ENCODE data around the gene ASZ1. TPM values are rescaled to one million over a fixed set of nuclear protein-coding genes. Genes with fewer than 3 reads are reported as not detected.

Gene ASZ1
- total RNA-seq, 1 donor from 2014 or later = not detected

GRCh38 chr7:117386110-117386706 lies 41.1 kb downstream of the ASZ1 start:
- H3K36me3 Mint-ChIP-seq = peaks cover 14% of the 10 kb centered on the region
- H3K9me3 Mint-ChIP-seq = peaks cover 23% of the 10 kb centered on the region
- H3K4me3 Mint-ChIP-seq = no peak overlapping the region
- no peaks in the 10 kb centered on the region for H3K27me3 Mint-ChIP-seq (ENCODE audit: low read depth)
- no peak for TF ChIP-seq CTCF (IDR thresholded peaks at IDR 0.05; ENCODE audit: unreplicated experiment)
- peaks cover 31% of the 10 kb centered on the region for H3K4me1 Mint-ChIP-seq
- H3K27ac Mint-ChIP-seq = peak overlapping the region; percentile 81
- DNase-seq (ENCODE audit: low spot score in 2 of 2, unreplicated experiment in 2 of 2) = no peak

GRCh38 chr7:117385363-117386109 lies 41.8 kb downstream of the ASZ1 start:
- no peak for TF ChIP-seq CTCF (IDR thresholded peaks at IDR 0.05; ENCODE audit: unreplicated experiment)
- Mint-ChIP-seq H3K4me1 (peaks cover 36% of the 10 kb centered on the region), H3K4me3 (no peak overlapping the region), H3K27ac (peak overlapping the region; percentile 81), H3K9me3 (peaks cover 21% of the 10 kb centered on the region), H3K36me3 (peaks cover 14% of the 10 kb centered on the region), H3K27me3 (ENCODE audit: low read depth) (no peaks in the 10 kb centered on the region)
- no peak for DNase-seq (ENCODE audit: low spot score in 2 of 2, unreplicated experiment in 2 of 2)

GRCh38 chr7:117384688-117385362 lies 42.5 kb downstream of the ASZ1 start:
- H3K4me3 Mint-ChIP-seq = no peak overlapping the region
- H3K27me3 Mint-ChIP-seq (ENCODE audit: low read depth) = no peaks in the 10 kb centered on the region
- no peak for TF ChIP-seq CTCF (IDR thresholded peaks at IDR 0.05; ENCODE audit: unreplicated experiment)
- H3K4me1 Mint-ChIP-seq = peaks cover 39% of the 10 kb centered on the region
- H3K9me3 Mint-ChIP-seq = peaks cover 17% of the 10 kb centered on the region
- H3K27ac Mint-ChIP-seq = peak overlapping the region; percentile 72
- DNase-seq (ENCODE audit: low spot score in 2 of 2, unreplicated experiment in 2 of 2) = no peak
- peaks cover 14% of the 10 kb centered on the region for H3K36me3 Mint-ChIP-seq

- TF ChIP-seq CTCF (IDR thresholded peaks at IDR 0.05; ENCODE audit: unreplicated experiment) = no peak
- Mint-ChIP-seq H3K4me1 (peaks cover 39% of the 10 kb centered on the region), H3K27me3 (ENCODE audit: low read depth) (no peaks in the 10 kb centered on the region), H3K36me3 (peaks cover 7% of the 10 kb centered on the region), H3K4me3 (no peak overlapping the region), H3K27ac (no peak overlapping the region), H3K9me3 (peaks cover 8% of the 10 kb centered on the region)
- DNase-seq (ENCODE audit: low spot score in 2 of 2, unreplicated experiment in 2 of 2) = no peak
Measured at GRCh38 chr7:117383483-117384189, 43.7 kb downstream of the ASZ1 start.

GRCh38 chr7:117383046-117383445 lies 44.2 kb downstream of the ASZ1 start:
- peak overlapping the region; percentile 43 for H3K27ac Mint-ChIP-seq
- H3K4me3 Mint-ChIP-seq = no peak overlapping the region
- peaks cover 5% of the 10 kb centered on the region for H3K36me3 Mint-ChIP-seq
- no peak for DNase-seq (ENCODE audit: low spot score in 2 of 2, unreplicated experiment in 2 of 2)
- peaks cover 39% of the 10 kb centered on the region for H3K4me1 Mint-ChIP-seq
- H3K9me3 Mint-ChIP-seq = peaks cover 7% of the 10 kb centered on the region
- no peak for TF ChIP-seq CTCF (IDR thresholded peaks at IDR 0.05; ENCODE audit: unreplicated experiment)
- H3K27me3 Mint-ChIP-seq (ENCODE audit: low read depth) = no peaks in the 10 kb centered on the region
